GM19455 (cell line): Measurements from ENCODE around the gene HCLS1.
A peak's percentile ranks its signal among the peaks of the same experiment; 100 is the strongest.
"Not testable (repeated sequence)": the region's sequence is repeated elsewhere in the genome, so short reads cannot be mapped to it uniquely, and the experiment has no call there.

Experiments used
- ATAC-seq: cut with Tn5 transposase; IDR thresholded peaks from one replicate; pipeline ENCODE4 v1.9.1; 2021; ENCODE audit not compliant: unreplicated experiment

HCLS1 gene

DNA sequence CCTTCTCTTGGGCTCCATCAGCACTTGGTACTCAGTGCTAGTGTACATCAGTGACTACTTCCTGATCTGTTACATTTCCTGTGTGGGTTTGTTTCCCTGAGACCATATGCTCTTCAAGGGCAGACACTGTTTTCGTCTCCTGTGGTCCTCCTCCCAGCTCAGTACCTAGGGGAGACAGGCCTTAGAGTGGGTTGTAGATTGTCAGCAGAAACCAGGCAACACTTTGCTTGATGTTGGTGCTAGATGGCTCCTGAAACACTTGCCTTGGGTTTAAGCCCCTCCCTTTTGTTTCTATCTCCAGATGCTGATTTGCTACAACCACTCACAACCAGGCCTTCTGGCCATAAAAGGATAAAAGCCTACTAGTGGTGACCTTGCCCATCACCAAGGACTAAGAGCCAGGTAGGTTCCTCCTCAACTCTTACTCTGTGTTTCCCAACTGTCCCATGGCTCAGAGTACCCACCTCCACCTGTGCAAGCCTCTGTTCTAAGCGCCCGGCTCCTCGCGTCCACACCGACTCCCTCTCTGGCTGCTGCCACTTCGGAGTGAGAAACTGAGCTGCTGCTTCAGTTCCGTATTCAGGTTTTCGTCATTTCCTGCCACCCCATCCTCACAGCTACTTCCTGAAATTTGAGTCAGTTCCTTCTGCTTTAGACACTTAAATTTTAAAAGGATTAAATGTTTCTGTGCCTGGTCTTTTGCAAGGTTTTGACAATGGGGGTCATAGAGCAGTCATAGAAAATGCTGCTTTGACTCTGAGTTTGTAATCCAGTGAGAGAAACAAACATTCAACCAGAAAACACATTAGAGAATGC is at the start of gene HCLS1:
HCLS1 (minus strand) TSS at position 548 of the 816 bp plus-strand sequence. CDS start 2,556 bp downstream, outside the sequence.
- ATAC-seq, result peak; percentile 84

- no peak for ATAC-seq
Measured at GRCh38 chr3:121710347-121710746, 49.6 kb upstream of the HCLS1 start.

DNA sequence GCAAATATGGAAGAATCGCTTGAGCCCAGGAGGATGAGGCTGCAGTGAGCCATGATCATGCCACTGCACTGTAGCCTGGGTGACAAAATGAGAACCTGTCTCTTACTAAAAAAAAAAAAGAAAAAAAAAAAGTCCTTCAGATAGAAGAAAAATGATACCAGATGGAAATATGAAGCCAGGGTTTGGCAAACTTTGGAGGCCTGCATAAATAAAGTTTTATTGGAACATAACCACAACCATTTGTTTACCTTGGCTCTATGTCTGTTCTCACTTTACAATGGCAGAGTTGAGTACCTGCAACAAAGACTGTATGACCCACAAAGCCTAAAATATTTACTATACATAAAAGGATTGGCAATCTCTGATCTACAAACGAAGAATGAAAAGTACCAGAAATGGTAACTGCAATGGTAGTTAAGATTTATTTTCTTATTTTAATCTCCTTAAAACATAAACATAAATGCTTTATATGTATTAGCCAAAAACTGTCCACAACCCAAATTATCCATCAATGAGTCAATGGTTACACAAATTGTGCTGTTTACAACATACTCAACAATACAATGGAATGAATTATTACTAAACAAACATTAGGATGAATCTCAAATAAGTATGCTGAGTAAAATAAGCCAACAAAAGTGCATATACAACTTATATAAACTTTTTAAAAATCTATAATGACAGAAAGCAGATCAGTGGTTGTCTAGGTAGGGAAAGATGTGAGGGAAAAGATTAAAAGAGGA is 47.0 kb upstream of the HCLS1 start:
- no peak for ATAC-seq

DNA sequence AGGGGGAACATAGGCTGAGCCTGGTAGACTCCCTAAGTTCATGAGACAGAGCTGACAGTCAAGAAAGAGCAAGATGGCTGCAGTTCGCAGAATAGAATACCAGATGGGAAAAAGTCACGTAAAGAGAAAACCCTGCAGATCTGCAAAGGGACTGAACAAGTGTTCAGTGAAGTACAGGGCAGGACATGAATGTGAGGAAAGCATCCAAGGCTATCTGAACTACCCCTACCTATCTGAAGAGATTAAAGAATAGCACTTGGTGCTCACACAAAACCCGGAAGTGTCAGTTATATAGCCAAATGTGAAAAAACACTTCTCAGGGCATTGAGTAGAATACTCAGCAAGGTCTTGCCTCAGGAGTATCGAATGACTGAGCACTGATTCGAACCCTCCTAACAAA is 44.8 kb upstream of the HCLS1 start:
- ATAC-seq, result no peak

- ATAC-seq, result no peak
Measured at GRCh38 chr3:121703973-121704372, 43.3 kb upstream of the HCLS1 start.

DNA sequence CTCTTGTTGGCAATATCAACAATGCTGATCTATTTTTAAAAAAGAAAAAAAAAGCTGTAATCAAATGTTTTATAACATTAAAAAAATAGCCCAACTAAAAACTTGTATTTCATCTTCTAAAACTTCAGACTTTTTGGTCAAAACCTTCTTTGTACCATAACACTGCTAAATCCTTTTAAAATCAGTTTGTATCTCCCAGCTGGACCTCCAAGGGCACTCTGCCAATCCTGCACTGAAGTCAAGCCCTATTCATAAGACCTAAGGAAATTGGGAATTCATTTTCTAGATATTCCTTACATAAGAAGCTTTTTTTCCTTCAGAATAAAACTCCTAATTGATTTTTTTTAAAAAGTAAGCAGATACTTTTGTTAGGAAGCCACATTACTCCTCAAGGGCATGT is 38.2 kb upstream of the HCLS1 start:
- ATAC-seq, result no peak

GRCh38 chr3:121698476-121698875 is 37.8 kb upstream of the HCLS1 start:
- no peak for ATAC-seq

DNA sequence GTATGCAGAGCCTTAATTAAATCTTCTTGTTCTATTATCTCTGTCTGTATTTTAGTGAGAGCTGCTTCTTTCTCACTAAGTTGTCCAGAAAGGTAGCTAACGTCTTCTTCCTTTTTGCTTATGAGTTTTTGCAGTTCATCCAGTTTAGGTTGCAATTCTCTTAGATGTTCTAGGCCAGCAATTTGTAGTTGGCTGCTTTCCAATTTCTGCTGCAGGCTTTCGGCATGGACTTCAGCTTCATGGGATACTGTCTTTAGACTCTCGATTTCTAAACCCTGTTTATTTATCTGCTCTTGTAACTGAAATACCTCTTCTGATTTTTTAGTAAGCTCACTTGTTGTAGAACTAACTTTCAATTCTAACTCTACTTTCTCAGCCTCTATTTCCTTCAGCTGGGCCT is 35.5 kb upstream of the HCLS1 start:
- no peak for ATAC-seq

- ATAC-seq, result no peak
Measured at GRCh38 chr3:121692010-121692699, 31.5 kb upstream of the HCLS1 start.

GRCh38 chr3:121690777-121691405 is 30.2 kb upstream of the HCLS1 start:
- peak; percentile 68 for ATAC-seq

- not testable (repeated sequence) for ATAC-seq
Measured at GRCh38 chr3:121688747-121689146, 28.0 kb upstream of the HCLS1 start.

DNA sequence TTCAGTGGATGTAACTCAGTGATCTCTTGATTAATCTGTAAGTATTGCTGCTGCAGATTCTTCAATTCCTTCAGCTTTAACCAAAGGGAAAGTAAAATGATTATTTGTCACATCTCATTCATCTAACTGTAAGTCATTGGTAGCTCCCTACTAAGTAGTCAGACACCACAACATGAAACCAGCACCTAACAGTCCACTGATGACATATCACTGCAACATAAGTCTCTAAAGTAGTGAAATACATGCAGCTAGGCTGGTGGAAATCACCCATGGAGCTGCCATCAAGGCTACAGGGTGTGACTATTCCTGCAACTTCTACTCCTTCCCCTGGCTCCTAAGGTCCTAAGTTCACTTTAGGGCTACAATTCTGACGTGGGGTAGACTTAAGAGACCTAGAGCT is 21.1 kb upstream of the HCLS1 start:
- no peak for ATAC-seq

- no peak for ATAC-seq
Measured at GRCh38 chr3:121677141-121677540, 16.4 kb upstream of the HCLS1 start.

DNA sequence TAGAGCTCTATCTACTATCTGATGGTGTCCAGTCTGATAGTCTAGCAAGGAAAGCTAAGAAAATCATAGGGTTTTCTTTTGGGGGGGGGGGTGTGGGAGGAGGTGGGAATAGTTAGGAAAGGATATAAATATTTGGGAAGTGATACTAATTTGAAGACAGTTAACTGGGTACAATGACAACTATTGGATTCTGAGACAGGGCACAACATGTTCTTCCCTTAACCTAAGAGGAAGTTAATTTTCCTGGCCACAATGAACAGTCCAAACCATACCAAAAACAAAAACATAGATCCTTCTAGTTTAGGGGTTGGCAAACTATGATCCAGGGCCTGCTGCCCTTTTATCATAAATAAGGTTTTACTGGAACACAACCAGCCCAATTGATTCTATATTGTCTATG is 10.0 kb upstream of the HCLS1 start:
- no peak for ATAC-seq

- ATAC-seq, result no peak
Measured at GRCh38 chr3:121667333-121667732, 6.6 kb upstream of the HCLS1 start.

DNA sequence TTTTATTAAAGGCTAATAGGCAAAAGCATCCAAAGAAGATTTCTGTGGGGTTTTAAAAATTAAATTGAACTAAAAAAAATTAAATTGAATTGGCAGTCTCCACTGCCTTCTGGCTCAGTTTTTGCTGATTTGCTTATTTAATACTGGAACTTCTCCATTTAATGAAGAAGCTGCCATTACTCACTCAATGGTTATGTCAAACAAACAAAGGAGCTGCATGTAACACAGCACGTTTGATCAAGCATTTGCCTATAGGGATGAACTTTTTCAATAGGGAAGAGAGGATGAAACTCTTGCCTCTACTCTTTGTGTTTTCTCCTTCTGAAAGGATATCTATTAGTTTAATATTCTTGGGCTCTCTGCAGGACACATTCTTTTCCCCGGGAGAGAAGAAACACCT is 4.8 kb upstream of the HCLS1 start:
- ATAC-seq, result no peak

- ATAC-seq, result no peak
Measured at GRCh38 chr3:121663171-121663847, 2.6 kb upstream of the HCLS1 start.

- ATAC-seq, result no peak
Measured at GRCh38 chr3:121662742-121663141, 2.0 kb upstream of the HCLS1 start.

DNA sequence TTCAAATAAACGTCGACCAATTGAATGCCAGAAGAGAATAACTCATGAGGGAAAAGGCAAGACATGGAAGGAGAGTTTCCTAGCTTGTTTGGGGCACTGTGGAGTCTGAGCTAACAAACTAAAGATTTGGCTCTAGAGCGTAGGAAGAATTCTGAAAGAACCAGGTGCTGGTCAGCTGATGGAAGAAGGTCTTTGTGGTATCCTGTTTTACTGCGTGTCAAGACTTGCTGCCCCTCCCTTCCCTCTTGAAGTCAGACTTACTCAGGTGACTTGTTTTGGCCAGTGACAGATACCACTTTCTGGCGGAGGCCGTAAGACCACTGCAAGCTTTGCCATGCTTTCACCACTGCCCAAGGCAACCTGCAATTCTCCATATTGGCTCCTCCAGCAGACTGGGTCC is 673 bp upstream of the HCLS1 start:
- no peak for ATAC-seq

DNA sequence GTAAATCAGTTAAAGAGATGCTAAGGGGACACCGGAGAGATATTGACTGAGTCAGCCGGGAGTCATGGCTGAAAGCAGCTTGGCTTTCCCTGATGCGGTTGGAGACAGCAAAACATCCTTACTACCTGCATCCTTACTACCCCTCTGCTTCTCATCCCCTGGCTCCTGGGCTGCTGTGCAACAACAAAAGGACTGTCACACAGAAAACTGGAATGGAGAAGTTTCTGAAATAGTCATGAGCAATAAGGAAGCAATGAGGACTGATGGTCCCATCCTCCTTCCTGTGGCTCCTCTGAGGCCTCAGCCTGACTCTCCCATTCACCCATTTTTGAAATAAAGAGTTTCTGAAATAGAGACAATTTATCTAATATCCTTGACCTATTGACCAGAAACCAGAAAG is 1.1 kb downstream of the HCLS1 start:
- no peak for ATAC-seq
